Right forelimb (tissue), 1 donor: ENCODE results near the gene PDRG1.
"Not testable (repeated sequence)": the region's sequence is repeated elsewhere in the genome, so short reads cannot be mapped to it uniquely, and the experiment has no call there.

ENCODE experiments used
- DNase-seq: peaks from one replicate; pipeline ENCODE4 v3.0.0-alpha.2; 2018

The PDRG1 gene

GRCh38 chr20:31966991-31967655, 15.3 kb upstream of the PDRG1 start:
- no peak for DNase-seq

GRCh38 chr20:31963889-31964288, 12.0 kb upstream of the PDRG1 start:
- no peak for DNase-seq

GRCh38 chr20:31962761-31963160, 10.9 kb upstream of the PDRG1 start:
- no peak for DNase-seq

GRCh38 chr20:31956556-31957526, 5.0 kb upstream of the PDRG1 start:
- no peak for DNase-seq

GRCh38 chr20:31954500-31954899, 2.7 kb upstream of the PDRG1 start:
- no peak for DNase-seq

GRCh38 chr20:31953556-31954148, 1.8 kb upstream of the PDRG1 start:
- no peak for DNase-seq

GRCh38 chr20:31951203-31951529, 680 bp downstream of the PDRG1 start:
- no peak for DNase-seq

- DNase-seq = no peak
Observed at GRCh38 chr20:31949877-31950646, 1.8 kb downstream of the PDRG1 start.

GRCh38 chr20:31948008-31948407, 3.8 kb downstream of the PDRG1 start:
- DNase-seq = no peak

GRCh38 chr20:31945785-31946184, 6.1 kb downstream of the PDRG1 start:
- peak; percentile 37 for DNase-seq

- no peak for DNase-seq
Observed at GRCh38 chr20:31945319-31945718, 6.5 kb downstream of the PDRG1 start.

GRCh38 chr20:31943052-31943471, 8.8 kb downstream of the PDRG1 start:
- no peak for DNase-seq

- DNase-seq = no peak
Observed at GRCh38 chr20:31939661-31940060, 12.2 kb downstream of the PDRG1 start.

- no peak for DNase-seq
Observed at GRCh38 chr20:31937820-31938219, 14.0 kb downstream of the PDRG1 start.

GRCh38 chr20:31936420-31936819, 15.4 kb downstream of the PDRG1 start:
- no peak for DNase-seq

GRCh38 chr20:31934968-31935764, 16.7 kb downstream of the PDRG1 start:
- no peak for DNase-seq

GRCh38 chr20:31934491-31934890, 17.4 kb downstream of the PDRG1 start:
- DNase-seq = no peak

- no peak for DNase-seq
Observed at GRCh38 chr20:31933698-31934097, 18.1 kb downstream of the PDRG1 start.

- DNase-seq = no peak
Observed at GRCh38 chr20:31930779-31931178, 21.1 kb downstream of the PDRG1 start.

GRCh38 chr20:31929631-31930030, 22.2 kb downstream of the PDRG1 start:
- DNase-seq = not testable (repeated sequence)

- no peak for DNase-seq
Observed at GRCh38 chr20:31927627-31928159, 24.2 kb downstream of the PDRG1 start.

GRCh38 chr20:31926493-31926892, 25.4 kb downstream of the PDRG1 start:
- no peak for DNase-seq
